ENCODE data around the gene HMGB3. TPM values are rescaled to one million over a fixed set of nuclear protein-coding genes. Genes with fewer than 3 reads are reported as not detected.

The HMGB3 gene
- total RNA-seq (2022) (99.4 and 143 TPM in 2 replicates), Bru-seq, nascent RNA (percentile 87 among the genes with signal in this experiment), BruChase-seq, experiment 1, labeled RNA remaining after a 6-hour chase (percentile 98 among the genes with signal in this experiment), BruChase-seq, experiment 2, labeled RNA remaining after a 2-hour chase (percentile 97 among the genes with signal in this experiment)
- long read RNA-seq, transcript HMGB3-201 (5 exons, 3,560 nt), result major isoform, 51 of 179 reads
- long read RNA-seq, partial matches to known transcripts, result 113 of 179 reads
- long read RNA-seq, other reads (novel, unspliced or antisense), result 13 of 179 reads

DNA sequence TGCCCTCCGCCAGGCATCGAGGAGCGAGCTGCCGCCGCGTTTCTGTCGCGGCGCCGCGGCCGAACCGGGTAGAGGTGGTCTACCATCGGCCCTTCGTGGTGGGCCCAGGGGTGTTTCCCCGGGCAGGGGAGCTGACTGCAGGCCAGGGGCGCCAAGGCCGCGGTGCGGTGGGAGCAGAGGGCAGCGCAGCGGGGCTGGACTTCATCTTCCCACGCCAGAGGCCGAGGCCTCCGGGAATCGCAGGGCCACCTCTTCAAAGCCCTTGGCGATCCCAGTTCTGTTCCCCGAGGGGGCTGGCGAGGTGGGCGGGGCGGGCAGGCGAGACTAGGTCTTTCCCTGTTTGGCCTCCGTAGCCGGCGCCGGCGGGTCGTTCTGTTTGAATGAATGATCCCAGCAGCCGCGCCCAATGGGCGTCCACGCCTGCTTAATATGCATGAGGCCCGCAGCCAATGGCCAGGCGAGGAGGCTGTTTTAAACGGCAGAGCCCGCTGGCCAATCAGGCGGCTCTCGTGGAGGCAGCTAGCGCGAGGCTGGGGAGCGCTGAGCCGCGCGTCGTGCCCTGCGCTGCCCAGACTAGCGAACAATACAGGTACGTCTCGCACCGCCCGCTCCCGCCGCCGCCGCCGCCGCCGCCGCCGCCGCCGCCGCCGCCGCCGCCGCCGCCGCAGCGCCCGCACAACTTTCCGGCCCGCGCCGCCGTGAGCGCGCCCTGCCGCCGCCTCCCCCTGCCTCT lies at the start of gene HMGB3:
HMGB3 (plus strand) TSS at position 548 of the 733 bp plus-strand sequence. CDS start 2,265 bp downstream, outside the sequence.
- intact Hi-C loops (cut with micrococcal nuclease; ENCODE audit: unreplicated experiment), result loop anchor here (5.0 to 10.0 kb wide), 2 partner anchors 86 to 208 kb away; partner anchors contain the start of gene CD99L2
- Mint-ChIP-seq H3K36me3 (ENCODE audit: insufficient read depth, unreplicated experiment) (peaks cover 31% of the 10 kb centered on the region), H3K4me1 (ENCODE audit: low read depth, unreplicated experiment) (peaks cover 11% of the 10 kb centered on the region), H3K9me3 (ENCODE audit: low read depth, unreplicated experiment) (no peaks in the 10 kb centered on the region), H3K27ac (ENCODE audit: unreplicated experiment) (no peak within 1 kb of the TSS), H3K27me3 (ENCODE audit: unreplicated experiment) (no peaks in the 10 kb centered on the region), H3K4me3 (ENCODE audit: low read depth, unreplicated experiment) (peak within 1 kb of the TSS; percentile 73)
- peak; percentile 90 for DNase-seq
- no TSS peak for BruUV-seq (replicated peaks)
- CTCF ChIA-PET, result interaction anchor here (1.3 kb wide), 1 partner anchor 211 kb away, joined by 4 read pairs; no protein-coding TSS in a partner anchor
- TF ChIP-seq, protein P1, sequence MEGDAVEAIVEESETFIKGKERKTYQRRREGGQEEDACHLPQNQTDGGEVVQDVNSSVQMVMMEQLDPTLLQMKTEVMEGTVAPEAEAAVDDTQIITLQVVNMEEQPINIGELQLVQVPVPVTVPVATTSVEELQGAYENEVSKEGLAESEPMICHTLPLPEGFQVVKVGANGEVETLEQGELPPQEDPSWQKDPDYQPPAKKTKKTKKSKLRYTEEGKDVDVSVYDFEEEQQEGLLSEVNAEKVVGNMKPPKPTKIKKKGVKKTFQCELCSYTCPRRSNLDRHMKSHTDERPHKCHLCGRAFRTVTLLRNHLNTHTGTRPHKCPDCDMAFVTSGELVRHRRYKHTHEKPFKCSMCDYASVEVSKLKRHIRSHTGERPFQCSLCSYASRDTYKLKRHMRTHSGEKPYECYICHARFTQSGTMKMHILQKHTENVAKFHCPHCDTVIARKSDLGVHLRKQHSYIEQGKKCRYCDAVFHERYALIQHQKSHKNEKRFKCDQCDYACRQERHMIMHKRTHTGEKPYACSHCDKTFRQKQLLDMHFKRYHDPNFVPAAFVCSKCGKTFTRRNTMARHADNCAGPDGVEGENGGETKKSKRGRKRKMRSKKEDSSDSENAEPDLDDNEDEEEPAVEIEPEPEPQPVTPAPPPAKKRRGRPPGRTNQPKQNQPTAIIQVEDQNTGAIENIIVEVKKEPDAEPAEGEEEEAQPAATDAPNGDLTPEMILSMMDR (IDR thresholded peaks at IDR 0.05; ENCODE audit: unreplicated experiment), result no peak

DNA sequence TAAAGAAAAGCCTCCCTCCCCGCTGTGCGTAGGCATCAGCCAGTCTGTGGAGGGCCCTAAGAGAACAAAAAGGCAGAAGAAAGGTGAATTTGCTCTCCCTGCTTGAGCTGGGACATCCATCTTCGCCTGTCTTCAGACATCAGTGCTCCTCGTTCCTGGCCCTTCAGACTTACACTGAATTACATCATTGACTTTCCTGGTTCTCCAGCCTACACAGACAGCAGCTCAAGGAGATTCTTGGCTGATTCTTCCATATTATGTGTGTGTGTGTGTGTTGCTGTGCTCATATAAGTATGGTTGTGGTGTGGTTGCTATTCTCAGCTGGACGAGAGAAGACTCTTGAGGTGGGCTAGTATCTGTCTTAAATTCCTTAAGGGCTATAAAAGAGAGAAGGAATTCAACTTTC lies 49.2 kb upstream of the HMGB3 start:
- Mint-ChIP-seq H3K4me3 (ENCODE audit: low read depth, unreplicated experiment) (no peak overlapping the region), H3K27ac (ENCODE audit: unreplicated experiment) (no peak overlapping the region), H3K4me1 (ENCODE audit: low read depth, unreplicated experiment) (no peaks in the 10 kb centered on the region), H3K36me3 (ENCODE audit: insufficient read depth, unreplicated experiment) (no peaks in the 10 kb centered on the region), H3K9me3 (ENCODE audit: low read depth, unreplicated experiment) (no peaks in the 10 kb centered on the region), H3K27me3 (ENCODE audit: unreplicated experiment) (peaks cover 34% of the 10 kb centered on the region)
- TF ChIP-seq, protein P1 (IDR thresholded peaks at IDR 0.05; ENCODE audit: unreplicated experiment), result no peak
- no peak for DNase-seq
- CTCF ChIA-PET, result no interaction called here
- intact Hi-C loops (cut with micrococcal nuclease; ENCODE audit: unreplicated experiment), result no loop called here
- BruUV-seq (replicated peaks), result no TSS peak

DNA sequence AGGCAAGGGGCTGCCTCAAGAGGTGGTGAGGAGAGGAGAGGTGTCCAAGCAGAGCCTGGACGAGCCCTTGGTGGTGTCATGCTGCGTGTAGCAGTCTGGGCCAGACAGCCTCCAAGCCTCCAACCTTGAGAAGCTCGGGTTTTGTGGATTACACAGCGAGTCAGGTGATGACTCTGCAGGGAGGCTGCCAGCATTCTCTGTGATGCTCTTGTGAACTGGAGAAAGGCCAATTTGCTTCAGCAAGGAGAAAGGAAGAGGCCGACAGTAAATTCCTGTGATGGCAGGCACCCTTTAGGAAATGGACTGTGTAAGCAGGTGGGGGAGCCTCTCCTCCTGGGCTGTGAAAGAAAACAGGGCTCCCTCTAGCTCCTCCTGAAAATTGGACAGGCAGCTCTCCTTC lies 48.7 kb upstream of the HMGB3 start:
- no peaks in the 10 kb centered on the region for H3K9me3 Mint-ChIP-seq (ENCODE audit: low read depth, unreplicated experiment)

DNA sequence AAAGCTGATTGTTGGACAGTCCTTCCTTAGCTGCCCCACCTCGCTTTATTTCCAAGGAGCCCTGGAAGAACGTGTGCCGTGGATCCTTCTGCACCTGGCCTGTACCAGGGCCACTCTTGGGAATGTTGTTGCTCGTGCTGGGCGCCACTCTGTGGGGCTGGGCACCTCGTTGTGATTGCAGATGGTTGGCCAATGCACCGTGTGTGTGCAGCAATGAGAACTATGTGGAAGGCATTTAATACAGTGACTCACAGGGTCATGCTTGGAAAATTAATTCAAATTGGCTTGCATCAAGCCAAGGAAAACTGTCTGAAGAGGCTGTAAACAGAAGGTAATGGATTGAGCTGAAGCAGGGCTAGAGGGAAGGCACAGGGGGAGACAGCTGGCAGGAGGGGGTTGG lies 47.7 kb upstream of the HMGB3 start:
- no peaks in the 10 kb centered on the region for H3K36me3 Mint-ChIP-seq (ENCODE audit: insufficient read depth, unreplicated experiment)
- no TSS peak for BruUV-seq (replicated peaks)
- no peak overlapping the region for H3K4me3 Mint-ChIP-seq (ENCODE audit: low read depth, unreplicated experiment)
- intact Hi-C loops (cut with micrococcal nuclease; ENCODE audit: unreplicated experiment), result no loop called here
- no peaks in the 10 kb centered on the region for H3K9me3 Mint-ChIP-seq (ENCODE audit: low read depth, unreplicated experiment)
- CTCF ChIA-PET, result no interaction called here
- no peak for DNase-seq
- TF ChIP-seq, protein P1 (IDR thresholded peaks at IDR 0.05; ENCODE audit: unreplicated experiment), result no peak
- no peaks in the 10 kb centered on the region for H3K4me1 Mint-ChIP-seq (ENCODE audit: low read depth, unreplicated experiment)
- no peak overlapping the region for H3K27ac Mint-ChIP-seq (ENCODE audit: unreplicated experiment)
- peaks cover 49% of the 10 kb centered on the region for H3K27me3 Mint-ChIP-seq (ENCODE audit: unreplicated experiment)

More for the DNA sequence above, 48.7 kb upstream of the HMGB3 start:
- intact Hi-C loops (cut with micrococcal nuclease; ENCODE audit: unreplicated experiment), result no loop called here
- TF ChIP-seq, protein P1 (IDR thresholded peaks at IDR 0.05; ENCODE audit: unreplicated experiment), result no peak
- no TSS peak for BruUV-seq (replicated peaks)
- H3K4me3 Mint-ChIP-seq (ENCODE audit: low read depth, unreplicated experiment), result no peak overlapping the region
- H3K4me1 Mint-ChIP-seq (ENCODE audit: low read depth, unreplicated experiment), result no peaks in the 10 kb centered on the region
- DNase-seq, result no peak
- H3K36me3 Mint-ChIP-seq (ENCODE audit: insufficient read depth, unreplicated experiment), result no peaks in the 10 kb centered on the region
- H3K27me3 Mint-ChIP-seq (ENCODE audit: unreplicated experiment), result peaks cover 39% of the 10 kb centered on the region
- CTCF ChIA-PET, result no interaction called here
- no peak overlapping the region for H3K27ac Mint-ChIP-seq (ENCODE audit: unreplicated experiment)
